Measurements from ENCODE around the gene NCAM1. TPM values are rescaled to one million over a fixed set of nuclear protein-coding genes. Genes with fewer than 3 reads are reported as not detected.

The NCAM1 gene
- total and polyA plus RNA-seq, 2 of the 13 experiments (the other 11 are each of a cell fraction or from before 2014, with no cell fraction given): 0.05 TPM; not detected in 1

GRCh38 chr11:113260541-113260940, 299.3 kb downstream of the NCAM1 start:
- 0% methylated on average over 1 of the region's 1 CpG for WGBS (ENCODE audit: low lambda C conversion rate)
- TF ChIP-seq ARNT (IDR thresholded peaks at IDR 0.05): no peak
- no peak for TF ChIP-seq XRCC5 (optimal IDR thresholded peaks at IDR 0.05; ENCODE audit: low read length)
- no peak for TF ChIP-seq ZBTB39 (CRISPR knock-in tag; IDR thresholded peaks at IDR 0.05)
- no peak for DNase-seq (ENCODE audit: low spot score)
- Histone ChIP-seq H3K4me3 (replicated peaks in 1 of 3; ENCODE audit: insufficient read depth in 1 of 3, low read depth in 2 of 3, low read length in 3 of 3) (no peak overlapping the region), H3K4me2 (ENCODE audit: low read depth, low read length) (no peak overlapping the region), H3K79me2 (ENCODE audit: insufficient read depth, low read length) (no peaks in the 10 kb centered on the region), H3K9me3 (ENCODE audit: low read length) (no peaks in the 10 kb centered on the region), H4K20me1 (ENCODE audit: insufficient read depth, low read length) (no peaks in the 10 kb centered on the region), H3K27ac (ENCODE audit: extremely low read length, insufficient read depth, low read length) (no peak overlapping the region), H3K4me1 (ENCODE audit: insufficient read depth, low read length) (no peaks in the 10 kb centered on the region), H3K9ac (ENCODE audit: insufficient read depth, low read depth, low read length) (no peak overlapping the region), H3K36me3 (replicated peaks in 1 of 2; ENCODE audit: control insufficient read depth in 1 of 2, insufficient read depth in 2 of 2, low read length in 2 of 2) (no peaks in the 10 kb centered on the region), H2AFZ (ENCODE audit: low read length) (no peak overlapping the region), H3K27me3 (ENCODE audit: control insufficient read depth in 1 of 2, insufficient read depth in 2 of 2, low read length in 2 of 2) (peaks cover 3 to 21% of the 10 kb centered on the region in 2 experiments; a peak in 3 of 5 replicates)
- ChIA-PET POLR2A (no interaction called here), CTCF (ENCODE audit: low intra/inter-chr PET ratio, low total read pairs) (no interaction called here)
- intact Hi-C loops (cut with micrococcal nuclease; ENCODE audit: unreplicated experiment) (no loop called here), in situ Hi-C loops (cut with HindIII; ENCODE audit: extremely low pct_ligation_motif_present, low pct_unique_long_range_greater_than_20kb) (no loop called here)
- FAIRE-seq: no peak
- no peak for ATAC-seq
- BruUV-seq (replicated peaks): no TSS peak

- no peak for DNase-seq (ENCODE audit: low spot score)
- Histone ChIP-seq H2AFZ (ENCODE audit: low read length) (no peak overlapping the region), H3K4me3 (replicated peaks in 1 of 3; ENCODE audit: insufficient read depth in 1 of 3, low read depth in 2 of 3, low read length in 3 of 3) (no peak overlapping the region), H4K20me1 (ENCODE audit: insufficient read depth, low read length) (no peaks in the 10 kb centered on the region), H3K9me3 (ENCODE audit: low read length) (no peaks in the 10 kb centered on the region), H3K9ac (ENCODE audit: insufficient read depth, low read depth, low read length) (no peak overlapping the region), H3K27me3 (ENCODE audit: control insufficient read depth in 1 of 2, insufficient read depth in 2 of 2, low read length in 2 of 2) (peaks cover 2 to 25% of the 10 kb centered on the region in 2 experiments; a peak in 3 of 5 replicates), H3K27ac (ENCODE audit: extremely low read length, insufficient read depth, low read length) (no peak overlapping the region), H3K36me3 (replicated peaks in 1 of 2; ENCODE audit: control insufficient read depth in 1 of 2, insufficient read depth in 2 of 2, low read length in 2 of 2) (no peaks in the 10 kb centered on the region), H3K79me2 (ENCODE audit: insufficient read depth, low read length) (no peaks in the 10 kb centered on the region), H3K4me1 (ENCODE audit: insufficient read depth, low read length) (no peaks in the 10 kb centered on the region), H3K4me2 (ENCODE audit: low read depth, low read length) (no peak overlapping the region)
- ATAC-seq: no peak
- intact Hi-C loops (cut with micrococcal nuclease; ENCODE audit: unreplicated experiment) (no loop called here), in situ Hi-C loops (cut with HindIII; ENCODE audit: extremely low pct_ligation_motif_present, low pct_unique_long_range_greater_than_20kb) (no loop called here)
- 8% methylated on average over 5 of the region's 10 CpGs for WGBS (ENCODE audit: low lambda C conversion rate)
- ChIA-PET CTCF (ENCODE audit: low intra/inter-chr PET ratio, low total read pairs) (no interaction called here), POLR2A (no interaction called here)
- no peak for FAIRE-seq
- BruUV-seq (replicated peaks): no TSS peak
- TF ChIP-seq ZNF7 (CRISPR knock-in tag; IDR thresholded peaks at IDR 0.05) (no peak), ZNF598 (CRISPR knock-in tag; IDR thresholded peaks at IDR 0.05; ENCODE audit: borderline replicate concordance) (no peak), ZNF460 (CRISPR knock-in tag; IDR thresholded peaks at IDR 0.05; ENCODE audit: borderline replicate concordance) (no peak), ZBTB8A (CRISPR knock-in tag; IDR thresholded peaks at IDR 0.05; ENCODE audit: borderline replicate concordance, low read depth) (no peak), ZNF710 (CRISPR knock-in tag; IDR thresholded peaks at IDR 0.05; ENCODE audit: borderline replicate concordance) (no peak), ZNF263 (CRISPR knock-in tag; IDR thresholded peaks at IDR 0.05) (no peak), STAT6 (CRISPR knock-in tag; IDR thresholded peaks at IDR 0.05; ENCODE audit: borderline replicate concordance) (no peak), SP140L (CRISPR knock-in tag; IDR thresholded peaks at IDR 0.05; ENCODE audit: borderline replicate concordance) (no peak)
These were observed 300.7 kb downstream of the NCAM1 start for GRCh38 chr11:113261709-113262475.
